Activated CD4-positive, alpha-beta T cell treated with anti-CD3 and anti-CD28 coated beads, Interleukin-2, amount 50 U/mL, for 4 hours (primary cell): ENCODE data around the gene TSPAN19.

ENCODE experiments used
- DNase-seq, 2 experiments: peaks; one replicate each; pipeline ENCODE4 v3.0.0-alpha.2; 2020

Gene TSPAN19

GRCh38 chr12:84998341-84998740 is 37.7 kb downstream of the TSPAN19 start:
- no peak for DNase-seq

GRCh38 chr12:84996759-84997158 is 39.3 kb downstream of the TSPAN19 start:
- no peak for DNase-seq

- no peak for DNase-seq
These were observed 40.4 kb downstream of the TSPAN19 start for GRCh38 chr12:84995641-84996040.

GRCh38 chr12:84994426-84994825 is 41.7 kb downstream of the TSPAN19 start:
- no peak for DNase-seq

- no peak for DNase-seq
These were observed 49.5 kb downstream of the TSPAN19 start for GRCh38 chr12:84986586-84986985.

GRCh38 chr12:84986117-84986516 is 50.0 kb downstream of the TSPAN19 start:
- no peak for DNase-seq

- DNase-seq: no peak
These were observed 52.8 kb downstream of the TSPAN19 start for GRCh38 chr12:84983289-84983688.

GRCh38 chr12:84982888-84983287 is 53.2 kb downstream of the TSPAN19 start:
- no peak for DNase-seq

GRCh38 chr12:84978921-84979320 is 57.2 kb downstream of the TSPAN19 start:
- no peak for DNase-seq

GRCh38 chr12:84976133-84976532 is 59.9 kb downstream of the TSPAN19 start:
- DNase-seq: no peak

GRCh38 chr12:84974155-84974815 is 61.8 kb downstream of the TSPAN19 start:
- DNase-seq: no peak

- no peak for DNase-seq
These were observed 63.1 kb downstream of the TSPAN19 start for GRCh38 chr12:84973026-84973425.

GRCh38 chr12:84969226-84969625 is 66.9 kb downstream of the TSPAN19 start:
- no peak for DNase-seq
